Measurements from ENCODE around the gene TSPEAR.
"Not testable (repeated sequence)": the region's sequence is repeated elsewhere in the genome, so short reads cannot be mapped to it uniquely, and the experiment has no call there.

TSPEAR gene

DNA sequence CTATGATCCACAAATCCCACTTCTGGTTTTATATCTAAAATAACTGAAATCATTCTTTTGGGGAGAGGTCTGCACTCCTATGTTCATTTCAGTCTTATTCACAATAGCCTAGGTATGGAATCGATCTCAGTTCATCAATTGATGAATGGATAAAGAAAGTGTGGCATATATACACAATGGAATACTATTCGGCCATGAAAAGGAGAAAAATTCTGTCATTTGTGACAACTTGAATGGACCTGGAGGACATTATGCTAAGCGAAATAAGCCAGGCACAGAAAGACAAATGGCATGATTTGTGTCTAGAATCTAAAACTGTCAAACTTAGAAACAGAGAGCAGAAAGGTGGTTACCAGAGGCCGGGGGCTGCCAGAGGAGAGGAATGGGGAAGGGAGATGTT, 104.9 kb downstream of the TSPEAR start:
- DNase-seq (ENCODE audit: low read depth in 2 of 2): no peak

DNA sequence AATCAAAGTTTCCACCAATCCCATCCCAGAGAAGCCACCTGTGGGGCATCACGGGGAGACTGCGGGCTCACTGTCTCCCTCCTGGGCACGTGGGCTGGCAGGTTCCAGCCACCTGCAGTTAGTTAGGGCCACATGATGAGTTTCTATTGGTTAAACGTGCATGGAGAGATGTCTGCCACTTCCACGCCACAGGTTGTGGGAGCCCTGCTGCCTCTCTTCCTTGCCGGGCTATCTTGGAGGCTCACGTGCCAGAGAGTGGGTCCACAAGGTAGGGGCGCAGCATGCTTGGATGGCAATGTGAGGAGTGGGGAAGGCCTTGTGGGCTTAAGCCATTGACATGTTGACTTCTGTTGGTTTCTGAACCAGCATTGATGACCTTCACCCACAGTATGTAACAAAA, 107.5 kb downstream of the TSPEAR start:
- DNase-seq (ENCODE audit: low read depth in 2 of 2): no peak

DNA sequence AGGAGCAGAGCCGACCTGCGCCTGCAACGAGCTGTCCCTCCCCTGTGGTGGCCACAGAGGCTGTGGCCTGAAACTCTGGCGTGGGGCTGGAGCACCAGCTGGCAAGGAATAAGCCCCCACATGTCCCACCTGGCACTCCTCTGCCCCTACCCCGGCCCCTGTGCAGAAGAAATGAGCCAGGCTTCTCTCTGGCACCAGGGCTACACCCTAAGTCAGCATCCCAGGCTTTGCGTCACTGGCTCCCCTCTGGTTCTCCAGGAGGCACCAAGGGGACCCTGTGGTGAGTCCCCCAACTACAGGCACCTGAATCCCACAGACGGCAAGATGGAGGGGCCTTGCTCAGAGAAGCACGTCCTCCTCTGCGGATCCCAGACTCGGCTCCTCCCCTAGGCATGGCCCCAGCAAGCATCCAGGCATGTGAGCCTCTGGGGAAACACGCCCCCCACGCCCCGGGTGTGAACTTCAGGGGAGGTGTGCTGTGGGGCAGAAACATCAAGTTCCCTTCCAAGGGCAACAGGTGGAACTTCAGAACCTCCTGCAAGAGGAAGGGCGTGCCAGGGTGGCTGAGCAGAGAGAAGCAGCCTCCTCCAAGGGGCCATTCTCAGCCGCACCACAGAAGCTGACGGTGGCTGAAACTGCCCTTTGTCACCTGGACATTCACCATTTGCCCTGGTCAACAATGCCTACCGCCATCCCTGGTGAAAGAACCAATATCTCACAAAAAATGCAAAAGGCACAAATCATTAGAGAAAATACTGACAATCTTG, 108.1 kb downstream of the TSPEAR start:
- no peak for DNase-seq (ENCODE audit: low read depth in 2 of 2)

DNA sequence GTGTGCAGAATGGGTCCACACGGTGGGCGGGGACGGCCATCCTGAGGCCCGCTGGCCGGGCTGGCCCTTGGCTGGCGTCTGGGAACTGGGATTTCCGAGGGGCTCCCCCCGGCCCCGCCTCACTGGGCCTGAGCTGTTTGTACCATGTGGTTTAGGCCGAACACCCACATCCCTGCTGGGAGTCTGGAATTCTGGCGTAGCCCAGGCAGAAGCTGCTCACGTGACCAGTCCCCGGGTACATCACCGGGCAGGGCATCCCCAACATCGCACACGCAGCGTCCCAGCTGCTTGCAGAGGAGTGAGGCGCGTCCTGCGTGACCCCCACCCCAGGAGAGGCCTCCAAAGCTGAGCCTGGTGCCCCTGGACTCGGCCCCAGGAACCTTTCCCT, 108.9 kb downstream of the TSPEAR start:
- no peak for DNase-seq (ENCODE audit: low read depth in 2 of 2)

DNA sequence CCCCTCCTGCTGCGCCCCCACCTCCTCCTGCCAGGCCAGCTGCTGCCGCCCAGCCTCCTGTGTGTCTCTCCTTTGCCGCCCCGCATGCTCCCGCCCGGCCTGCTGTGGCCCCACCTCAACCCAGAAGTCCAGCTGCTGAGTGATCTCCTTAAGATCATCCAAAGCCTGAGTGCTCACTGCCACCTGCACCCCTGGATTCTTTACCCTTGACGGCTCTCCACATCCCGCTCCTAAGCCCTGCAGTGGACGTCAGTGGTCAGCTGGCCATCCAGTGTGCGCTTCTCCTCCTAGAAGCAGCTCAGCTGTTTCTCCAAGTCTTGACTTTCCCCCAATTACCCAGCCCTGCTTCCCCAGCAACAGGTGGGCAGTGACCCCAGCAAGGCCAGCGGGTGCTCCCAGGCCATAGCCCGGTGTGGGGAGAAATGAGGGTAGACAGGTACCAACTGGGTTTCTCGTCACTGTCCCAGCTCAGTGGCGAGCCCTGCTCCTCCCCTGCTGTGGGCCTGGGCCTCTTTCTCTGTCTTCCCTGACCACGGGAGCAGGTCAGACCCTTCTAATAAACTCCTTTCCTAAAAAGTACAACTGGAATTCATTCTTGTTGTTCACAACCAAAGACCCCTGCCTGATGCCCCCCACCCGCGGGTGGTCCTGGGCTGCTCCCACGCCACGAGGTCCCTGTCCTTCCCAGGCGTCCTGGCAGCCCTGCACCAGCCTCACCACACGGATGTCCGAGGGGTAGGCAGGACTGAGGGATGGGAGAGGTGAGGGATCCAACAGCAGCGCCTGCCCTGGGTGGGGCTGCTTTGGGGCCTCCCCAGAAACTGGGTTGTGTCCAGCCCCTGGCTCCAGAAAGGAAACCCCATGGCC, 109.5 kb downstream of the TSPEAR start:
- DNase-seq (ENCODE audit: low read depth in 2 of 2): no peak

DNA sequence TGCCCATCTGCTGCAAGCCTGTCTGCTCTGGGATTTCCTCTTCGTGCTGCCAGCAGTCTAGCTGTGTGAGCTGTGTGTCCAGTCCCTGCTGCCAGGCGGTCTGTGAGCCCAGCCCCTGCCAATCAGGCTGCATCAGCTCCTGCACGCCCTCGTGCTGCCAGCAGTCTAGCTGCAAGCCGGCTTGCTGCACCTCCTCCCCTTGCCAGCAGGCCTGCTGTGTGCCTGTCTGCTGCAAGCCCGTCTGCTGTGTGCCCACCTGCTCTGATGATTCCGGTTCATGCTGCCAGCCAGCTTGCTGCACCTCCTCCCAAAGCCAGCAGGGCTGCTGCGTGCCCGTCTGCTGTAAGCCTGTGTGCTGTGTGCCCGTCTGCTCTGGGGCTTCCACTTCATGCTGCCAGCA, 110.3 kb downstream of the TSPEAR start:
- DNase-seq (ENCODE audit: low read depth in 2 of 2): not testable (repeated sequence)

DNA sequence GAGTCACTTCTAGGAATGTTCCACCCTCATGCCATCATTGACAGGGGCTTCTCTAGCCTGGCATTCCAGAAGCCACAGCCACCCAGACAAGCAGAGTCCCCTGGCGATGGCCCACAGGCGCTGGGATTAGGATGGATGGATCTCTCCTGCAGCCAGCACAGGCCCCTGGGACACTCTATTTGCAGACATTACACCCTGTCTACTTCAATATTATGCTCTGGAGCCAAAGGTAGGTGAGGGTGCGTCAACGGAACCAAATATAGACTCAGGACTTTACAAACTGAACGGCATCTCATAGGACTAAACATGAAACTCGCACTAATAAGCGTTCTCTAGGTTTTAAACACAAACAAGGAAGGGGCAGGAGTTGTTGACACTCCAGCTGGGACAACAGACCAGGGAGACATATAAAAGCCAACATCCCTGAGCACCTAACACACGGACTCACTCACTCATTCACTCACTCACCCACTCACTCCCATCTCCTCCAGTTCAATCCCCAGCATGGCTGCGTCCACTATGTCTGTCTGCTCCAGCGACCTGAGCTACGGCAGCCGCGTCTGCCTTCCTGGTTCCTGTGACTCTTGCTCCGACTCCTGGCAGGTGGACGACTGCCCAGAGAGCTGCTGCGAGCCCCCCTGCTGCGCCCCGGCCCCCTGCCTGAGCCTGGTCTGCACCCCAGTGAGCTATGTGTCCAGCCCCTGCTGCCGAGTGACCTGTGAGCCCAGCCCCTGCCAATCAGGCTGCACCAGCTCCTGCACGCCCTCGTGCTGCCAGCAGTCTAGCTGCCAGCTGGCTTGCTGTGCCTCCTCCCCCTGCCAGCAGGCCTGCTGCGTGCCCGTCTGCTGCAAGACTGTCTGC, 111.0 kb downstream of the TSPEAR start, which contains the start of gene KRTAP10-7:
KRTAP10-7 (plus strand) TSS at position 480 of the 861 bp plus-strand sequence; CDS start at position 505, 25 bp downstream.
- DNase-seq (ENCODE audit: low read depth in 2 of 2): not testable (repeated sequence)

DNA sequence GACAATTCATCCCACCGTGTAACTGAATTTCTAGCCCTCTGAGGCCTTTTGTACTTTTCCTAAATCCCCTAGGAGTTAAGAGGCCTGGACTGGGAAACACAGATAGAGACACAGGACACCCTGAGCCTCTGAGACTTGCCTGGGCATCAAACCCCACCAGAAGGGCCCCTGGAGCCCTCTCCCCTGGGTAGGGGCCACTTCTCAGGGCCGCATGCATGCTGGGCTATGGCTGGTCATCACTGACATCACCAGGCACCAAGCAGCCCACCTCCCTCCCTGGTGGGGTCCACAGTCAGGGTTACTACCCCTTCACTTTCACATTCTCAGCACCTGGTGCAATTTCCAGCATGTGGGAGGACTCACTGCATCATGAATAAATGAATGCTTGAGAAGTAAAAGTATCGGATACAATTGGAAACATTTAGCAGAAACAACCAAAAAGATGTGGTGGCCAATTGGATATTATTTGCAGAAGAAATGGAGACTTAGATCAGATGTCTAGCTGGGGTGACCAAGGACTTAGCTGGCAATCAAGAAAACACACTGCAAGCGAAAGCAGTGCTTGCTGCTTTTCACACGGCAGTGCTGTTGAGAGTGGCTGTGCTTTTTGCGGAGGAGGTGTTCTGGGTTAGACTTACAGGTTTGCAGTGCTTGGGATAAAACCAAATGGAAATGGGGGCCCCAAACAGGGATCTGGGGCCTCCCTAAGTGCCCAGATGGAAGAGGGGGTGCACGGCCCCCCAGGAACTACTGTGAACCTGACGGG, 111.9 kb downstream of the TSPEAR start:
- DNase-seq (ENCODE audit: low read depth in 2 of 2): no peak

DNA sequence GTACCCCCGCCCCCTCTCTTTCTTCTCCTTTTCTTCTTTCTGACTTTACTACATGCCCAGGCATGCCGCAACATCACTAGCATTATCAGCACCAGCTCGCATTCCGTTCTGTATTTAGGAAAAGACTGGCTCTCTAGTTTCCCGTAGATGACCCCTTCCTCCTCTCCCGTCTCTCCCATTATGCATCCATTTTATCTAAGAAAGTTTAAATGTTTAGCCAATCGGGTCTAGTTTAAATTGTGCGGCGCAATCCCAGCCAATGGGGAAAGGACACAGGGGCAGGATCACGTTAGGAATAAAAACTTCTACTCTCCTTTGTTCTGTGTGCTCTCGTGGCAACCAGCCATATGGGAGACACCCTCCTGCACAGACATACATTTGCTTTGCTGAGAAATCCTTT, 113.3 kb downstream of the TSPEAR start:
- DNase-seq (ENCODE audit: low read depth in 2 of 2): no peak

DNA sequence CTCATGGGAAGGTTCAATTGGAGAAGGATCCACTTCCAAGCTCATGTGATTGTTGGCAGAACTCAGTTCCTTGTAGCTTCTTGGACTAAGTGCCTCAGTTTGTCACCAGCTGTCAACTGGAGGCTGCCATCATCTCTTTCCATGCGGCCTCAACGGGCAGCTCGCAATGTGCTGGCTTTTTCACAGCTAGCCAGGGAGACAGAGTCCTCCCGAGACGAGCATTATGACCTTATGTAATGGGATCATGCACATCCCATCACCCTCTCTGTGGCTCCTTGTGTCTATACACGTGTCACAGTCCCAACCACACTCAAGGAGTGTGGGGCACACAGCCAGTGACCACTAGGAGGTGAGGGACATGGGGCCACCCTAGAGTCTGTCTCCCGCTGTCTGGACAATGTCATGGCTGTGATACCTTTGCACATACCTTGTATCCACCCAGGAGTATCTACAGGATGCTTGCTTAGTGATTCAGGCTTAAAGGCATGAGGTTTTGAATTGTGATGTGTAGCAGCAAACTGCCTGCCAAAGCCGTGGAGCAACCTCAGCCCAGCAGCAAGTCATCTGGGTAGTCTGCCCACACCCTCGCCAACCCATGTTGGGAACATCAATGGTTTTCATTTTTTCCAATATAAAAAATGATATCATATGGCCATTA, 115.2 kb downstream of the TSPEAR start:
- no peak for DNase-seq (ENCODE audit: low read depth in 2 of 2)

DNA sequence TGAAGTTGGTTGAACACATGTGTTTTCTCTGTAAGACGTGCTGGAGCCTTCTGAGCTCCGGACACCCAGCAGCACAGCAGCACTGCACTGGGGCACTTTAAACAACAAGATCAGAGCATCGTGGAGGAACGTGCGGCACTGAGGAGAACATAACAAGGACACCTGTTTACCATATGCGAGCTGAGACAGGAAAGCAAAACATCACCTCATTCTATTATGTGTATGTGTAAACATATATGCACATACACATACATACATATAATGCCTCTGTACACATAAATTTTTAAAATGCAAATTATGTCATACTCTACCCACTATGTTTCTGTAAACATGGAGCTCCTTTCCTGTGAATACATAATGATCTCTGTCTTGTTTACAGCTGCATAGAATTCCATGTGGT, 115.8 kb downstream of the TSPEAR start:
- no peak for DNase-seq (ENCODE audit: low read depth in 2 of 2)

DNA sequence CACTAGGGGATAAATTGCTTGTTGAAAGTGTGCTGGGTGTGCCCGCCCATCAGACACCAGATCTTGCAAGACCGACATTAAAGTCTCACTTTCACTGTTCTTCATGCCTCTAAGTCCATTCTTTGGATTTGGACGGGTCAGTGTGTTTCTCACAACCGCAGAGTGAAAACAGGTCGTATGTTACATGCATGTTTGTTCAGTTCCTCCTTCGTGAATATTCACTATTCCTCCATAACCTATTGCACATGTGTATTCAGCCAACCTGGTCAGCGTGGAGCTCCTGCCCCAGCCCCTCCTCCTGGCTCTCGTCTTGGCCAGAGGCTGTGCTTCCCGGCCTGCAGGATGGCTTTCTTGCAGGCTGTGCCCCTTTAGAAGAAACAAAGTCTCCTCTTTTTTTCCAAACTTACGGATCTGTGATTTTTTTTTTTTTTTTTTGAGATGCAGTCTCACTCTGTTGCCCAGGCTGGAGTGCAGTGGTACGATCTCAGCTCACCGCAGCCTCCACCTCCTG, 116.9 kb downstream of the TSPEAR start:
- DNase-seq (ENCODE audit: low read depth in 2 of 2): no peak

DNA sequence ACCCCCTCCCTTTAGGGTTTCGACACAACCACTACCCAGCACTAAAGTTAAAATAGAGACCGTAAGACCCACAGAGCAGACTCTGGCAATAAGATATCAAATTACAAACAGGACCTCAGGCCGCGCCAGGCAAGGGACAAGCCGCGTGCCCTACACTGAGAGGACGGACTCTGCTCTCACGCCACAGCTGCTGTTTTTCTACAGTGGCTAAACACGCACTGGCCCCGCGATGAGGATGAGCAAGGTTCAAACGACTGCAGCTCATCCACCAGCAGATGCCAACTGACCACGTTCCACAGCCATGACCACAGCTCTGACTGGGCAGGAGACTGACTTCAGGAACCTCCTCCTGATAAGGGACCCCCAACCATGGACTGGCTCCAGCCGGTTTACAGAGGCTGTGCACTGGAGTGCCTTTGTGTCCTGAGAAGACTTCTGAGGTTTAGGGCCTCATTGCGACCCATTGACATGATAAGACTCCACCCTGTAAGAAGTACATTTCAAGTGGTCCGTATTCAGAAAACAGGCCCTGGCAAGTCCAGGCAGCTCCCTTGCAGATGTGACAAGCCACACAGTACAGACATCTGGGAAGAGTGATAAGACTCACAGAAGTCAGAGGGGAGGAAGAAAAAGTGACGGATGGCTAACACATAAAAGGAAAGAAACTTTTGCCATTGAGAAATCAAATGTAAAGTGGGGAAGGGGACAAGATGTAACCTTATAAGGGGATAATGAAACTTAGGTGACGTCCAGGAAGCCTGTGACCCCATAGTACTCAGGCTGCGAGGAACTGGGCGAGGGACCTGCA, 117.6 kb downstream of the TSPEAR start:
- no peak for DNase-seq (ENCODE audit: low read depth in 2 of 2)

DNA sequence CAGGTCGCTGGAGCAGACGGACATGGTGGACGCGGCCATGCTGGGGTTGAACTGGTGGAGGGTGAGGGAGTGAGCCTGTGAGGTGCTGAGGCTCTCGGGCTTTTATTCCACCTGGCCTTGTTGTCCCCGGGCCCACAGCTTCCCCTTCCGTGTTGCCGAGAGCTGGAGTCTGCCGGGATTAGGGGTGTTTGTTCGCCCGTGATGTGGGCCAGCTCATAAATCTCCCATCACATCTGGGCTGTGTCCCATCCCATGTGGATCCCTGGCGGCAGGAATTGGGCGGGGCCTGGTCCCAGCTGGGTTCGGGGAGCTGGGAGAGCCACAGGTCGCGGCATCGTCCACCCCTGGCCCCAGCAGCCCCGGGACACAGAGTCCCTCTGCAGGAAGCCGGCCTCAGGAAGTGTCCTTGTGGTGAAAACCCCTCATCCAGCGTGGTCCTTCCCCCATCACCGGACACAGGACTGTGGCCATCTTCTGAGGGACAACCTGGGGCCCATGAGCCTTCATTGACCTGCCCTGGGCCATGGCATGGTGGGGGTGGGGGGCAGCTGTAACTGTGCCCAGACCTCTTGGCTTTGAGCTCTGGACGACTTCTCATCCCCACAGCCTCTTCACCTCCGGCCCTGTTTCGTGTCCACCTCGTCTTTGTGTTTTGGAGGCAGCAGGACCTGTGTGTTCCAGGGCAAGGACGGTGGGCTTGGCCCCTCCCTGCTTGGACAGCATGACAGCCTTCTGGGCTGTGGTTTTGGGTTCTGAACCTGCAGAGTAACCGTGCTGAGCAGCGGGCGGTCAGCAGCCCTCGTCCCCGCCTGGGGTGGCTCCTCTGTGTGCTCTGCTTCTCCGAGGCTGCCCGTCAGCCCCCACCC, 118.7 kb downstream of the TSPEAR start, which contains the start of gene KRTAP10-6:
KRTAP10-6 (minus strand) TSS at position 60 of the 866 bp plus-strand sequence; CDS start at position 39, 21 bp downstream.
- no peak for DNase-seq (ENCODE audit: low read depth in 2 of 2)

DNA sequence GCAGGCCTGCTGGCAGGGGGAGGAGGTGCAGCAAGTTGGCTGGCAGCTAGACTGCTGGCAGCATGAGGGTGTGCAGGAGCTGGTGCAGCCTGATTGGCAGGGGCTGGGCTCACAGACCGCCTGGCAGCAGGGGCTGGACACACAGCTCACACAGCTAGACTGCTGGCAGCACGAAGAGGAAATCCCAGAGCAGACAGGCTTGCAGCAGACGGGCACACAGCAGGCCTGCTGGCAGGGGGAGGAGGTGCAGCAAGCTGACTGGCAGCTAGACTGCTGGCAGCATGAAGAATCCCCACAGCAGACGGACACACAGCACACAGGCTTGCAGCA, 119.6 kb downstream of the TSPEAR start:
- not testable (repeated sequence) for DNase-seq (ENCODE audit: low read depth in 2 of 2)

DNA sequence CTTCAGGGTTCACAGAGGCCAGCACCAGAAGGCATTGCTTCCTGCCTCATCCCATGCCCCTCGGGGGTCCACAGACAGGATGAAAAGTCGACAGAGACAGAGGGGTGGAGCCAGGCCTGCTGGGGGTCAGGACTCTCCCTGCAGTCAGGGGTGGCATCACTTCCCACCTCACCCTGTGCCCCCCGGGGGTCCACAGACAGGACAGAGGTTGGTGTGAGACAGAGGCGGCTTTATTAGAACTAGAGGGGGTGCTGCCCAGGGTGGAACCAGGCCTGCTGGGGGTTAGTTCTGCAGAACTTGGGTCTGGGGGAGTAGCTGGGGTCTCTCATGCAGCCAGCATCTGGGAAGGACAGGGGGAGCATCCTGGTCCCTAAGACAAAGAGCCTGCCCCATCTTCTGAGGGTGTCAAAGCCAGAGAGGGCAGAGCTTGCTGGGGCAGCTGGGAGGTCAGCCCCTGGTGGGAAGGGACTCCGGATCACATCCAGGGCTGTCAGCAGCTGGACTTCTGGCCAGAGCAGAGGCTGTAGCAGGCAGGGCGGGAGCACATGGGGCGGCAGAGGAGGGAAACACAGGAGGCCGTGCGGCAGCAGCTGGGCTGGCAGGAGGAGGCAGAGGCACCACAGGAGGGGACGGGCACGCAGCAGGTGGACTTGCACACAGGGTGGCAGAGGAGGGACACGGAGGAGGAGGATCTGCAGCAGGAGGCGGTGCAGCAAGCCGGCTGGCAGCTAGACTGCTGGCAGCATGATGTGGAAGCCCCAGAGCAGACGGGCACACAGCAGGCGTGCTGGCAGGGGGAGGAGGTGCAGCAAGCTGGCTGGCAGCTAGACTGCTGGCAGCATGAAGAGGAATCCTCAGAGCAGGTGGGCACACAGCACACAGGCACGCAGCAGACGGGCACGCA, 120.2 kb downstream of the TSPEAR start:
- DNase-seq (ENCODE audit: low read depth in 2 of 2): not testable (repeated sequence)

DNA sequence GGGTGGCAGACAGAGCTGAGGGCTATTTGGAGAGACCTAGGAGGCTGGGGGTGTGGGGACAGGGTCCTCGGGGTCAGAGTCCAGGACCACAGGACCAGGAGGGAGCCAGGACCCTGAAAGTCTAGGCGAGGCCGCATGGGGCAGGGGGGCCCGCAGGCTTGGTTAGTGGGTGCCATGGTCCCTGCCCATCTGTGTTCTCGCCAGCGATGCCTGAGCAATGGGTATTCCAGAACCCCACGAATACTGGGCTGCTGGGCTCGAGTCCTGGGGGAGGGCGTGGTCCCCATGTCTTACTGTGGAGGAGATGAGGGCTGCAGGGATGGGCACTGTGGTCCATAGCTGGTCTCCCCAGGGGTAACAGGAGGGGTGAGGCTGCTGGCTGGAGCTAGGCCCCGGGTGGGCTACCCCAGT, 121.1 kb downstream of the TSPEAR start:
- no peak for DNase-seq (ENCODE audit: low read depth in 2 of 2)

Data from stimulated activated CD8-positive, alpha-beta memory T cell treated with anti-CD3 and anti-CD28 coated beads, Interleukin-2, amount 100 ng/mL, for 1 hour (primary cell).